Measurements from ENCODE around the gene CCDC197. TPM values are rescaled to one million over a fixed set of nuclear protein-coding genes. Genes with fewer than 3 reads are reported as not detected.

Gene CCDC197
- total RNA-seq (ENCODE audit: unreplicated experiment): not detected
- long read RNA-seq: 0 reads

DNA sequence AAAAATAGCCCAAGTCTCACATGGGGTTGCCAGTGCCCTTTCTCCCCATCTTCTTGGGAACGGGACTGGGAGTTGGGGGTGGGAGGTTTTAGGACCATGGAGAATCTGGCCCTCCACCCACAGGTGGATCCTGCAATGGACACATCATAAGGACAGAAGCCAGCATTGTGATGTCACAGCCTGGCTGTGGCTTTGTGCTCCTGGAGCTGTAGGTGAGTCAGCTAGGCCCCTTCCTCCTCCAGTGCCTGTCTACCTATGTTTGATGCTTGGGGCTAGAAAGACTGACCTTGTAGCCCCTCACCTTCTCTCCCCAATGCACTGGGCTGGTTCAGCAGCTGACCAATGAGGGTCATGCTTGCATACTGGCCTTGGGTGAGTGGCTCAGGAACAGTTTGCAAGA lies at the start of gene CCDC197:
Gene CCDC197, plus strand, starts transcription at position 220 of the 400 bp plus-strand sequence. CDS start 831 bp downstream, outside the sequence.
- H3K27me3 Mint-ChIP-seq (ENCODE audit: unreplicated experiment): peaks cover 2% of the 10 kb centered on the region
- TF ChIP-seq, protein P1, sequence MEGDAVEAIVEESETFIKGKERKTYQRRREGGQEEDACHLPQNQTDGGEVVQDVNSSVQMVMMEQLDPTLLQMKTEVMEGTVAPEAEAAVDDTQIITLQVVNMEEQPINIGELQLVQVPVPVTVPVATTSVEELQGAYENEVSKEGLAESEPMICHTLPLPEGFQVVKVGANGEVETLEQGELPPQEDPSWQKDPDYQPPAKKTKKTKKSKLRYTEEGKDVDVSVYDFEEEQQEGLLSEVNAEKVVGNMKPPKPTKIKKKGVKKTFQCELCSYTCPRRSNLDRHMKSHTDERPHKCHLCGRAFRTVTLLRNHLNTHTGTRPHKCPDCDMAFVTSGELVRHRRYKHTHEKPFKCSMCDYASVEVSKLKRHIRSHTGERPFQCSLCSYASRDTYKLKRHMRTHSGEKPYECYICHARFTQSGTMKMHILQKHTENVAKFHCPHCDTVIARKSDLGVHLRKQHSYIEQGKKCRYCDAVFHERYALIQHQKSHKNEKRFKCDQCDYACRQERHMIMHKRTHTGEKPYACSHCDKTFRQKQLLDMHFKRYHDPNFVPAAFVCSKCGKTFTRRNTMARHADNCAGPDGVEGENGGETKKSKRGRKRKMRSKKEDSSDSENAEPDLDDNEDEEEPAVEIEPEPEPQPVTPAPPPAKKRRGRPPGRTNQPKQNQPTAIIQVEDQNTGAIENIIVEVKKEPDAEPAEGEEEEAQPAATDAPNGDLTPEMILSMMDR (IDR thresholded peaks at IDR 0.05; ENCODE audit: unreplicated experiment): no peak
- H3K9me3 Mint-ChIP-seq (ENCODE audit: unreplicated experiment): no peaks in the 10 kb centered on the region
- H3K36me3 Mint-ChIP-seq (ENCODE audit: low read depth, unreplicated experiment): no peaks in the 10 kb centered on the region
- no peak for DNase-seq (ENCODE audit: low spot score)
- no peak within 1 kb of the TSS for H3K27ac Mint-ChIP-seq (ENCODE audit: unreplicated experiment)
- no peaks in the 10 kb centered on the region for H3K4me1 Mint-ChIP-seq (ENCODE audit: unreplicated experiment)
- H3K4me3 Mint-ChIP-seq (ENCODE audit: unreplicated experiment): no peak within 1 kb of the TSS

DNA sequence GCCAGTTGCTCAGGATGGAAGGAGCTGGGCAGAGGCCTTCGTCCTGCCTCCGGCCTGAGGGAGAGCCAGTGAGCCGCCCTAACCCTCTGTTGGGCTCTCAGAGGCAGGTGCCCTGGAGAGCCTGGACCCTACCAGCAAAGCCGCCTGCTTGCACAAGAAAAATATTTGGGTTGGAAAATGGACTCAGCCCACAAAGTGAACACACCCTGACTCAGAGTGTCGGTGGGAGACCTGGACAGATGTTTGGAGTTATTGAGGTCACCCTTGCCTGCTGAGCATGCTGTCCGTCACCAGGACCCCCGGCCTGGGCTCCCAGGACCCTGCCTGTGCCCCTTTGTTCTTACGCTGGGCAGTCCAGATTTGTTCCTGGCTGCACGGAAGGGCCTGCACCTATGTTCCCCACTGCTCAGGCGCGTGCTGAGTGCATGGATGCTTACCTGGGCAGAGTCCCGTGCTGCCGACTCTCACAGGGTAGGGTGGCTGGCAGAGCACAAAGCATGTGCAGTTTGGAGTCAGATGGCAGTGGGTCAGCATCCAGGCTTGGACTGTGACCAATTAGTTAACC lies 47.5 kb upstream of the CCDC197 start:
- Mint-ChIP-seq H3K36me3 (ENCODE audit: low read depth, unreplicated experiment) (no peaks in the 10 kb centered on the region), H3K4me1 (ENCODE audit: unreplicated experiment) (no peaks in the 10 kb centered on the region), H3K27ac (ENCODE audit: unreplicated experiment) (no peak overlapping the region), H3K27me3 (ENCODE audit: unreplicated experiment) (peaks cover 4% of the 10 kb centered on the region), H3K9me3 (ENCODE audit: unreplicated experiment) (no peaks in the 10 kb centered on the region), H3K4me3 (ENCODE audit: unreplicated experiment) (no peak overlapping the region)
- TF ChIP-seq, protein P1 (IDR thresholded peaks at IDR 0.05; ENCODE audit: unreplicated experiment): no peak
- DNase-seq (ENCODE audit: low spot score): no peak

DNA sequence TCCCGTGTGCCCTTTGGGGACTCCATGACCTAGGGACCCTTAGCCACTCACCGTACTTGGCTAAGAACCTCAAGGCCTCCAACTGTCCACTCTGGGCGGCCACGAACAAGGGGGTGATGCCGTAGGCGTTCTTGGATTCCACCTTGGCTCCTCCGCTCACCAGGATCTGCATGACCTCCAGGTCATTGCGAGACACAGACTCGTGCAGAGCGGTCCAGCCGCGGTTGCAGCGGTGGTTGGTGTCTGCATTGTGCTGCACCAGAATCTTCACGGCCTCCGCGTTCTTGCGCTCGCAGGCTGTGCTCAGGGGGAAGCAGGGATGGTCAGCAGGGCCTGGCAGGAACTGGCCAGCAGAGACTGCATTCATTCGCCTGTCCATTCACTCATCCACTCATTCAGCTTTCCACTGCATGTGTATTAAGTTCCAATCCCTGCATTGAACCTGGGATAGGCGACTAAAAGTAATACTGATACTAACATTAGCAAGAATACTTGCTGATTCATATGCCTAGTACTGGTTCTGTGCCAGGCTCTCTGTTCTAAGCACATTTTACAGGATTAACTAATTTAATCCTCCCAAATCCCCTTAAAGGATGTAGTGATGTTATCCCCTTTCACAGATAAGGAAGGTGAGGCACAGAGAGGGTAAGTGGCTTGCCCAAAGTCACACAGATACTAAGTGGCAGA lies 46.0 kb upstream of the CCDC197 start:
- no peak overlapping the region for H3K27ac Mint-ChIP-seq (ENCODE audit: unreplicated experiment)
- no peaks in the 10 kb centered on the region for H3K36me3 Mint-ChIP-seq (ENCODE audit: low read depth, unreplicated experiment)
- H3K9me3 Mint-ChIP-seq (ENCODE audit: unreplicated experiment): no peaks in the 10 kb centered on the region
- no peak overlapping the region for H3K4me3 Mint-ChIP-seq (ENCODE audit: unreplicated experiment)
- H3K27me3 Mint-ChIP-seq (ENCODE audit: unreplicated experiment): peaks cover 4% of the 10 kb centered on the region
- TF ChIP-seq, protein P1 (IDR thresholded peaks at IDR 0.05; ENCODE audit: unreplicated experiment): no peak
- H3K4me1 Mint-ChIP-seq (ENCODE audit: unreplicated experiment): no peaks in the 10 kb centered on the region
- DNase-seq (ENCODE audit: low spot score): no peak

DNA sequence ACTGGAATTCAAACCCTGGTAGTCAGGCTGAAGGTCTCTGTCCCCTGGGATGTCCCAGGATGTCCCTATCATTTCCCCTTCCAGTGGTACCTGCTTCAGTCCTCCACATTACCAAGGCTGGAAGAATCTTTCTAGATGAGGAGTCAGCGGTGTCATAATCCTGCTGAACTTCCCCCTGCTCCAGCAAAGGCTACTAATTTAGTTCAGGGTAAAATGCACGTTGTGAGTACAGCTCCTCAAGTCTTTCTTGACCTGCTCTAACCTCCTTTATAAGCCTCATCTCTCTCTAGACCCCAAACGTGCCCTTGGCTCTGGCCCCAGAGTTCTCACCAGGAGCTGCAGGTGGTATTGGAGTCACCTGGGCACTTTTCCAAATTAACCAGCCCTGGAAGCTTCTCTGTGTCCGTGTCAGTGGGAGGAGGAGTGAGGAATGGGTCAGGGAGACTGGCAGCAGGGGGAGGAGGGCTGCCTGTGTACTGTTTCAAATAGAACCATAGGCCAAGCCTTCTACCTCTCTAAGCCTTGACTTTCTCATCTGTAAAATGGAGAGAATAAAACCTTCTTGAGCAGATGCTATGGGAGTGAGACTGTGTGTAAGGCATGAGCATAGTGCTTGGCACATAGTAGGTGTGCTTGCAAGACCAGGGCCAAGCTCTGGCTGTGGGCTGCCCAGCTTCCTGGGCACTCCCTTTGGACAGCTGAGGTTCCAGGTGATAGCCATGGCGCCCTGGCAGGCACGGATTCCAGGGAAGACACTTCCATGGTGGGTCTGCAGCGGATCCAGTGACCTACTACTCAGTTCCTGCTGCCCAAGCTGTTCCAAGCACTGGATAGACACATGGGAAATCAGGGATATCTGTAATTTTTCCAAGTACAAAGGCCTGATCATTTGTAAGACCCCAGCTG lies 45.2 kb upstream of the CCDC197 start:
- Mint-ChIP-seq H3K27ac (ENCODE audit: unreplicated experiment) (no peak overlapping the region), H3K27me3 (ENCODE audit: unreplicated experiment) (peaks cover 5% of the 10 kb centered on the region), H3K4me3 (ENCODE audit: unreplicated experiment) (no peak overlapping the region), H3K9me3 (ENCODE audit: unreplicated experiment) (no peaks in the 10 kb centered on the region), H3K36me3 (ENCODE audit: low read depth, unreplicated experiment) (no peaks in the 10 kb centered on the region), H3K4me1 (ENCODE audit: unreplicated experiment) (no peaks in the 10 kb centered on the region)
- TF ChIP-seq, protein P1 (IDR thresholded peaks at IDR 0.05; ENCODE audit: unreplicated experiment): no peak
- DNase-seq (ENCODE audit: low spot score): no peak

Data from endothelial cell (in vitro differentiated cells).